HepG2 (cell line): ENCODE data around the gene KRT76. TPM values are rescaled to one million over a fixed set of nuclear protein-coding genes. Genes with fewer than 3 reads are reported as not detected.
A peak's percentile ranks its signal among the peaks of the same experiment; 100 is the strongest.

Experiments used
- BORCS8-MEF2B ChIP-seq: sonication (generic); formaldehyde crosslinking; IDR thresholded peaks from 2 replicates; pipeline ENCODE4 v1.8.0; 2022; ENCODE audit warnings: mild to moderate bottlenecking, missing genetic modification reagents
- BRCA1 ChIP-seq: sonication (generic); formaldehyde crosslinking; IDR thresholded peaks from 2 replicates; pipeline ENCODE4 v1.4.0; 2020; ENCODE audit warnings: missing genetic modification reagents
- ELF1 ChIP-seq: sonication (generic); formaldehyde crosslinking; IDR thresholded peaks from 2 replicates; pipeline ENCODE4 v1.4.0; 2020; ENCODE audit warnings: missing genetic modification reagents
- ELF3 ChIP-seq: IDR thresholded peaks from 2 replicates; pipeline ENCODE4 v1.6.1; 2016; ENCODE audit warnings: missing genetic modification reagents, missing compliant biosample characterization
- ELF4 ChIP-seq: sonication (generic); formaldehyde crosslinking; IDR thresholded peaks from 2 replicates; pipeline ENCODE4 v1.5.0; 2020; ENCODE audit warnings: missing genetic modification reagents, mild to moderate bottlenecking, moderate library complexity, borderline replicate concordance
- ERF ChIP-seq: IDR thresholded peaks from 2 replicates; pipeline ENCODE4 v1.6.1; 2018; ENCODE audit warnings: missing biosample characterization, missing genetic modification reagents
- ISL2 ChIP-seq: sonication (generic); formaldehyde crosslinking; IDR thresholded peaks from 2 replicates; pipeline ENCODE4 v1.5.0; 2020; ENCODE audit warnings: missing genetic modification reagents
- RFX5 ChIP-seq: IDR thresholded peaks from 2 replicates; pipeline ENCODE4 v1.6.1; 2011; ENCODE audit warnings: low read depth, low read length, improper control_type of control experiment
- SATB2 ChIP-seq: sonication (generic); formaldehyde crosslinking; IDR thresholded peaks from 2 replicates; pipeline ENCODE4 v1.5.0; 2020; ENCODE audit warnings: missing genetic modification reagents
- SMAD3 ChIP-seq: sonication (generic); formaldehyde crosslinking; IDR thresholded peaks from 2 replicates; pipeline ENCODE4 v1.4.0; 2020; ENCODE audit warnings: missing genetic modification reagents
- TEAD2 ChIP-seq: sonication (generic); formaldehyde crosslinking; IDR thresholded peaks from 2 replicates; pipeline ENCODE4 v1.9.0; 2021; ENCODE audit warnings: missing genetic modification reagents
- ZNF766 ChIP-seq: sonication (generic); formaldehyde crosslinking; IDR thresholded peaks from 2 replicates; pipeline ENCODE4 v1.5.0; 2020; ENCODE audit warnings: missing genetic modification reagents, borderline replicate concordance
- ZNF777 ChIP-seq: sonication (generic); formaldehyde crosslinking; IDR thresholded peaks from 2 replicates; pipeline ENCODE4 v1.4.0; 2020; ENCODE audit warnings: missing genetic modification reagents
- ZSCAN9 ChIP-seq: IDR thresholded peaks from 2 replicates; pipeline ENCODE4 v1.6.1; 2016; ENCODE audit warnings: borderline replicate concordance
- polyA plus RNA-seq, 8 experiments: library from polyadenylated mRNA; depleted of rRNA in 3 of 8; stranded (reverse) in 7 of 8; unstranded in 1 of 8; fragments of >200 nt; fragmentation: Illumina TruSeq in 4 of 8; extraction: Trizol in 4 of 8; gene quantifications; 2 replicates each; pipeline versions ENCODE4 v1.2.1 to v1.2.3, GENCODE V29; 2011 to 2016; ENCODE audit warnings: low read depth in 4 of 8, missing spikeins in 1 of 8, mixed read lengths in 1 of 8; ENCODE audit not compliant: insufficient read depth in 1 of 8
- total RNA-seq, 5 experiments: library from RNA; depleted of rRNA; stranded (reverse); fragments of >200 nt; fragmentation: Illumina TruSeq; extraction: Trizol; gene quantifications; 2 replicates each; pipeline ENCODE4 v1.2.3, GENCODE V29; 2016; ENCODE audit warnings: low read depth in 1 of 5
- TF ChIP-seq, protein P1 (sequence below): IDR thresholded peaks from 2 replicates; pipeline ENCODE4 v1.6.1; 2018; ENCODE audit warnings: missing genetic modification reagents
- TF ChIP-seq, protein P2 (sequence below): sonication (generic); formaldehyde crosslinking; IDR thresholded peaks from 2 replicates; pipeline ENCODE4 v1.4.0; 2020; ENCODE audit warnings: missing genetic modification reagents; ENCODE audit errors: not compliant biosample characterization
- TF ChIP-seq, protein P3 (sequence below): sonication (generic); formaldehyde crosslinking; IDR thresholded peaks from 2 replicates; pipeline ENCODE4 v1.8.0; 2022; ENCODE audit warnings: mild to moderate bottlenecking, missing genetic modification reagents; ENCODE audit not compliant: insufficient replicate concordance
- TF ChIP-seq, protein P4 (sequence below): sonication (generic); formaldehyde crosslinking; IDR thresholded peaks from 2 replicates; pipeline ENCODE4 v1.4.0; 2020; ENCODE audit warnings: mild to moderate bottlenecking, missing genetic modification reagents
- TF ChIP-seq, protein P5 (sequence below): IDR thresholded peaks from 2 replicates; pipeline ENCODE4 v1.6.1; 2016; ENCODE audit warnings: missing compliant biosample characterization, missing genetic modification reagents, borderline replicate concordance

The KRT76 gene
- total and polyA plus RNA-seq, 2 of the 13 experiments (the other 11 are each of a cell fraction or from before 2014, with no cell fraction given) = not detected

DNA sequence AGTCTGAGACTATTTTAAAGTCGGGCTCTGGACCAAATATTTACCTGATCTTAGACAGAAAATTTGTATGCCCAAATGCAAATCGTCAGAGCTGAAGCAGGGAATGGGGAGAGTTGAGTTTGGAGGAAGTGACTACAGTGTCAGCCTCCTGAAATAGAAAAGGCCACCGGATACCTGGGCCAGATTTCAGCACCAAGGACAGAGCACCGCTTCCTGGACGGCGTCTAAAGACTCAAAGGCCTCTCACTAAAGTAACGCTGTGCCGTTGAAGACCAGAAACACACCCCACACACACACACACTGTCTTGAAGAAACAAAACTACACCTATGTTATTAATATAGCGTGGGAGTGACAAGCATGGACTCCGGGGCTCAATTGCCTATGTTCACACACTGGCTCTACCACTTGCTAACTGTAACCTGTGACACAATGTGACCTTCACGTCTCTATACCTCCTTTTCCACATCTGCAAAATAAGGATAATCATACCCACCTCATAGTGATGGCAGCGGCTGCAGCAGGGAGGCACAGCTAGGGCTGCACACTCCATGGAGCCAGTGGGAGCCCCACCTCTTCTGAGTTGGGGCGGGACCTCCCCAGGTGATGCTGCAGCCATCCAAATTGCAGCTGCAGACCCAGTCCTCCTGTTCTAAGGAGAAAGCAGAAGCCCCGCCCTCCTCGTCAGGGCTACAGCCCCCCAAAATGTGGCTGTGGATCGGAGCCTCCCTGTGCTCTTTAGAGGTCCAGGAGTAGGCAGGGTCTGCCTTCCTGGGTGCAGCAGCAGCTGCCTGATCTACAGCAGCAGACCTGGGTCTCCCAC, 35.6 kb downstream of the KRT76 start (continued):
- TF ChIP-seq ELF3 (CRISPR knock-in tag) = peak; percentile 59
- TF ChIP-seq, protein P1, sequence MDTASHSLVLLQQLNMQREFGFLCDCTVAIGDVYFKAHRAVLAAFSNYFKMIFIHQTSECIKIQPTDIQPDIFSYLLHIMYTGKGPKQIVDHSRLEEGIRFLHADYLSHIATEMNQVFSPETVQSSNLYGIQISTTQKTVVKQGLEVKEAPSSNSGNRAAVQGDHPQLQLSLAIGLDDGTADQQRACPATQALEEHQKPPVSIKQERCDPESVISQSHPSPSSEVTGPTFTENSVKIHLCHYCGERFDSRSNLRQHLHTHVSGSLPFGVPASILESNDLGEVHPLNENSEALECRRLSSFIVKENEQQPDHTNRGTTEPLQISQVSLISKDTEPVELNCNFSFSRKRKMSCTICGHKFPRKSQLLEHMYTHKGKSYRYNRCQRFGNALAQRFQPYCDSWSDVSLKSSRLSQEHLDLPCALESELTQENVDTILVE (CRISPR knock-in tag) = peak; percentile 38; the same call in 1 of the 2 replicates
- no peak for TF ChIP-seq RFX5
- TF ChIP-seq TEAD2 (CRISPR knock-in tag) = 0 out of 2 replicates have a peak, but pooled peaks have one; percentile 67
- peak; percentile 70 for TF ChIP-seq ZNF777 (CRISPR knock-in tag)
- TF ChIP-seq, protein P2, sequence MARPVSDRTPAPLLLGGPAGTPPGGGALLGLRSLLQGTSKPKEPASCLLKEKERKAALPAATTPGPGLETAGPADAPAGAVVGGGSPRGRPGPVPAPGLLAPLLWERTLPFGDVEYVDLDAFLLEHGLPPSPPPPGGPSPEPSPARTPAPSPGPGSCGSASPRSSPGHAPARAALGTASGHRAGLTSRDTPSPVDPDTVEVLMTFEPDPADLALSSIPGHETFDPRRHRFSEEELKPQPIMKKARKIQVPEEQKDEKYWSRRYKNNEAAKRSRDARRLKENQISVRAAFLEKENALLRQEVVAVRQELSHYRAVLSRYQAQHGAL (CRISPR knock-in tag) = peak; percentile 44
- TF ChIP-seq ZSCAN9 (CRISPR knock-in tag) = peak; percentile 94
- TF ChIP-seq, protein P3, sequence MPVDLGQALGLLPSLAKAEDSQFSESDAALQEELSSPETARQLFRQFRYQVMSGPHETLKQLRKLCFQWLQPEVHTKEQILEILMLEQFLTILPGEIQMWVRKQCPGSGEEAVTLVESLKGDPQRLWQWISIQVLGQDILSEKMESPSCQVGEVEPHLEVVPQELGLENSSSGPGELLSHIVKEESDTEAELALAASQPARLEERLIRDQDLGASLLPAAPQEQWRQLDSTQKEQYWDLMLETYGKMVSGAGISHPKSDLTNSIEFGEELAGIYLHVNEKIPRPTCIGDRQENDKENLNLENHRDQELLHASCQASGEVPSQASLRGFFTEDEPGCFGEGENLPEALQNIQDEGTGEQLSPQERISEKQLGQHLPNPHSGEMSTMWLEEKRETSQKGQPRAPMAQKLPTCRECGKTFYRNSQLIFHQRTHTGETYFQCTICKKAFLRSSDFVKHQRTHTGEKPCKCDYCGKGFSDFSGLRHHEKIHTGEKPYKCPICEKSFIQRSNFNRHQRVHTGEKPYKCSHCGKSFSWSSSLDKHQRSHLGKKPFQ (CRISPR knock-in tag) = peak; percentile 74
- TF ChIP-seq SATB2 (CRISPR knock-in tag) = peak; percentile 75; the same call in 1 of the 2 replicates
- TF ChIP-seq BRCA1 = 0 out of 2 replicates have a peak, but pooled peaks have one; percentile 58
- TF ChIP-seq, protein P4, sequence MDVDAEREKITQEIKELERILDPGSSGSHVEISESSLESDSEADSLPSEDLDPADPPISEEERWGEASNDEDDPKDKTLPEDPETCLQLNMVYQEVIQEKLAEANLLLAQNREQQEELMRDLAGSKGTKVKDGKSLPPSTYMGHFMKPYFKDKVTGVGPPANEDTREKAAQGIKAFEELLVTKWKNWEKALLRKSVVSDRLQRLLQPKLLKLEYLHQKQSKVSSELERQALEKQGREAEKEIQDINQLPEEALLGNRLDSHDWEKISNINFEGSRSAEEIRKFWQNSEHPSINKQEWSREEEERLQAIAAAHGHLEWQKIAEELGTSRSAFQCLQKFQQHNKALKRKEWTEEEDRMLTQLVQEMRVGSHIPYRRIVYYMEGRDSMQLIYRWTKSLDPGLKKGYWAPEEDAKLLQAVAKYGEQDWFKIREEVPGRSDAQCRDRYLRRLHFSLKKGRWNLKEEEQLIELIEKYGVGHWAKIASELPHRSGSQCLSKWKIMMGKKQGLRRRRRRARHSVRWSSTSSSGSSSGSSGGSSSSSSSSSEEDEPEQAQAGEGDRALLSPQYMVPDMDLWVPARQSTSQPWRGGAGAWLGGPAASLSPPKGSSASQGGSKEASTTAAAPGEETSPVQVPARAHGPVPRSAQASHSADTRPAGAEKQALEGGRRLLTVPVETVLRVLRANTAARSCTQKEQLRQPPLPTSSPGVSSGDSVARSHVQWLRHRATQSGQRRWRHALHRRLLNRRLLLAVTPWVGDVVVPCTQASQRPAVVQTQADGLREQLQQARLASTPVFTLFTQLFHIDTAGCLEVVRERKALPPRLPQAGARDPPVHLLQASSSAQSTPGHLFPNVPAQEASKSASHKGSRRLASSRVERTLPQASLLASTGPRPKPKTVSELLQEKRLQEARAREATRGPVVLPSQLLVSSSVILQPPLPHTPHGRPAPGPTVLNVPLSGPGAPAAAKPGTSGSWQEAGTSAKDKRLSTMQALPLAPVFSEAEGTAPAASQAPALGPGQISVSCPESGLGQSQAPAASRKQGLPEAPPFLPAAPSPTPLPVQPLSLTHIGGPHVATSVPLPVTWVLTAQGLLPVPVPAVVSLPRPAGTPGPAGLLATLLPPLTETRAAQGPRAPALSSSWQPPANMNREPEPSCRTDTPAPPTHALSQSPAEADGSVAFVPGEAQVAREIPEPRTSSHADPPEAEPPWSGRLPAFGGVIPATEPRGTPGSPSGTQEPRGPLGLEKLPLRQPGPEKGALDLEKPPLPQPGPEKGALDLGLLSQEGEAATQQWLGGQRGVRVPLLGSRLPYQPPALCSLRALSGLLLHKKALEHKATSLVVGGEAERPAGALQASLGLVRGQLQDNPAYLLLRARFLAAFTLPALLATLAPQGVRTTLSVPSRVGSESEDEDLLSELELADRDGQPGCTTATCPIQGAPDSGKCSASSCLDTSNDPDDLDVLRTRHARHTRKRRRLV (CRISPR knock-in tag) = no peak
- TF ChIP-seq ELF4 (CRISPR knock-in tag) = no peak
- peak; percentile 35; the same call in 1 of the 2 replicates for TF ChIP-seq ZNF766
- TF ChIP-seq BORCS8-MEF2B (CRISPR knock-in tag) = peak; percentile 56; the same call in 1 of the 2 replicates
- peak; percentile 41; the same call in 1 of the 2 replicates for TF ChIP-seq ELF1 (CRISPR knock-in tag)
- no peak for TF ChIP-seq ISL2
- TF ChIP-seq ERF (CRISPR knock-in tag) = peak; percentile 90
- TF ChIP-seq, protein P5, sequence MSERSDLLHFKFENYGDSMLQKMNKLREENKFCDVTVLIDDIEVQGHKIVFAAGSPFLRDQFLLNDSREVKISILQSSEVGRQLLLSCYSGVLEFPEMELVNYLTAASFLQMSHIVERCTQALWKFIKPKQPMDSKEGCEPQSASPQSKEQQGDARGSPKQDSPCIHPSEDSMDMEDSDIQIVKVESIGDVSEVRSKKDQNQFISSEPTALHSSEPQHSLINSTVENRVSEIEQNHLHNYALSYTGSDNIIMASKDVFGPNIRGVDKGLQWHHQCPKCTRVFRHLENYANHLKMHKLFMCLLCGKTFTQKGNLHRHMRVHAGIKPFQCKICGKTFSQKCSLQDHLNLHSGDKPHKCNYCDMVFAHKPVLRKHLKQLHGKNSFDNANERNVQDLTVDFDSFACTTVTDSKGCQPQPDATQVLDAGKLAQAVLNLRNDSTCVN = peak; percentile 72; the same call in 1 of the 2 replicates
- TF ChIP-seq SMAD3 = 0 out of 2 replicates have a peak, but pooled peaks have one; percentile 59
